ENCODE results near the gene NFYA.

NFYA gene

GRCh38 chr6:41125282-41125681, 52.5 kb downstream of the NFYA start:
- Histone ChIP-seq H2AFZ (ENCODE audit: low read depth, low read length) (no peak overlapping the region), H3K4me3 (ENCODE audit: low read depth in 1 of 2, low read length in 2 of 2) (no peak overlapping the region), H3K27ac (ENCODE audit: low read length) (no peak overlapping the region), H3K27me3 (ENCODE audit: insufficient read depth, low read length, poor library complexity) (no peaks in the 10 kb centered on the region), H3K36me3 (ENCODE audit: insufficient read depth, low read length) (no peaks in the 10 kb centered on the region), H3K4me2 (ENCODE audit: insufficient read depth, low read length) (no peak overlapping the region), H3K9ac (ENCODE audit: low read depth, low read length) (no peak overlapping the region), H4K20me1 (ENCODE audit: insufficient read depth, low read length) (no peaks in the 10 kb centered on the region), H3K79me2 (ENCODE audit: insufficient read depth, low read length) (no peaks in the 10 kb centered on the region), H3K9me3 (ENCODE audit: insufficient read depth, low read length, severe bottlenecking) (no peaks in the 10 kb centered on the region), H3K4me1 (ENCODE audit: insufficient read depth, low read length) (no peaks in the 10 kb centered on the region)
- ATAC-seq (ENCODE audit: insufficient read depth, low read depth) = no peak
- TF ChIP-seq EZH2 (IDR thresholded peaks at IDR 0.05; ENCODE audit: borderline replicate concordance, low read depth, low read length, severe bottlenecking) = no peak
- TF ChIP-seq, protein P1, sequence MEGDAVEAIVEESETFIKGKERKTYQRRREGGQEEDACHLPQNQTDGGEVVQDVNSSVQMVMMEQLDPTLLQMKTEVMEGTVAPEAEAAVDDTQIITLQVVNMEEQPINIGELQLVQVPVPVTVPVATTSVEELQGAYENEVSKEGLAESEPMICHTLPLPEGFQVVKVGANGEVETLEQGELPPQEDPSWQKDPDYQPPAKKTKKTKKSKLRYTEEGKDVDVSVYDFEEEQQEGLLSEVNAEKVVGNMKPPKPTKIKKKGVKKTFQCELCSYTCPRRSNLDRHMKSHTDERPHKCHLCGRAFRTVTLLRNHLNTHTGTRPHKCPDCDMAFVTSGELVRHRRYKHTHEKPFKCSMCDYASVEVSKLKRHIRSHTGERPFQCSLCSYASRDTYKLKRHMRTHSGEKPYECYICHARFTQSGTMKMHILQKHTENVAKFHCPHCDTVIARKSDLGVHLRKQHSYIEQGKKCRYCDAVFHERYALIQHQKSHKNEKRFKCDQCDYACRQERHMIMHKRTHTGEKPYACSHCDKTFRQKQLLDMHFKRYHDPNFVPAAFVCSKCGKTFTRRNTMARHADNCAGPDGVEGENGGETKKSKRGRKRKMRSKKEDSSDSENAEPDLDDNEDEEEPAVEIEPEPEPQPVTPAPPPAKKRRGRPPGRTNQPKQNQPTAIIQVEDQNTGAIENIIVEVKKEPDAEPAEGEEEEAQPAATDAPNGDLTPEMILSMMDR (IDR thresholded peaks at IDR 0.05; ENCODE audit: borderline replicate concordance, extremely low read depth, low read length, poor library complexity, severe bottlenecking) = no peak
- DNase-seq = no peak

GRCh38 chr6:41132254-41132653, 59.5 kb downstream of the NFYA start:
- Histone ChIP-seq H3K36me3 (ENCODE audit: insufficient read depth, low read length) (peaks cover 6% of the 10 kb centered on the region; the same call in 1 of the 2 replicates), H3K4me2 (ENCODE audit: insufficient read depth, low read length) (no peak overlapping the region), H3K9ac (ENCODE audit: low read depth, low read length) (no peak overlapping the region), H2AFZ (ENCODE audit: low read depth, low read length) (no peak overlapping the region), H3K4me3 (ENCODE audit: low read depth in 1 of 2, low read length in 2 of 2) (no peak overlapping the region), H3K9me3 (ENCODE audit: insufficient read depth, low read length, severe bottlenecking) (no peaks in the 10 kb centered on the region), H3K4me1 (ENCODE audit: insufficient read depth, low read length) (no peaks in the 10 kb centered on the region), H4K20me1 (ENCODE audit: insufficient read depth, low read length) (no peaks in the 10 kb centered on the region), H3K27me3 (ENCODE audit: insufficient read depth, low read length, poor library complexity) (no peaks in the 10 kb centered on the region), H3K79me2 (ENCODE audit: insufficient read depth, low read length) (no peaks in the 10 kb centered on the region), H3K27ac (ENCODE audit: low read length) (no peak overlapping the region)
- ATAC-seq (ENCODE audit: insufficient read depth, low read depth) (no peak), DNase-seq (no peak)
- no peak for TF ChIP-seq EZH2 (IDR thresholded peaks at IDR 0.05; ENCODE audit: borderline replicate concordance, low read depth, low read length, severe bottlenecking)
- TF ChIP-seq, protein P1 (IDR thresholded peaks at IDR 0.05; ENCODE audit: borderline replicate concordance, extremely low read depth, low read length, poor library complexity, severe bottlenecking) = no peak

- ATAC-seq (ENCODE audit: insufficient read depth, low read depth) (no peak), DNase-seq (no peak)
- TF ChIP-seq, protein P1 (IDR thresholded peaks at IDR 0.05; ENCODE audit: borderline replicate concordance, extremely low read depth, low read length, poor library complexity, severe bottlenecking) = no peak
- Histone ChIP-seq H3K4me2 (ENCODE audit: insufficient read depth, low read length) (no peak overlapping the region), H3K9ac (ENCODE audit: low read depth, low read length) (no peak overlapping the region), H3K4me1 (ENCODE audit: insufficient read depth, low read length) (no peaks in the 10 kb centered on the region), H3K9me3 (ENCODE audit: insufficient read depth, low read length, severe bottlenecking) (no peaks in the 10 kb centered on the region), H3K27ac (ENCODE audit: low read length) (no peak overlapping the region), H3K36me3 (ENCODE audit: insufficient read depth, low read length) (peaks cover 6% of the 10 kb centered on the region; the same call in 1 of the 2 replicates), H2AFZ (ENCODE audit: low read depth, low read length) (no peak overlapping the region), H4K20me1 (ENCODE audit: insufficient read depth, low read length) (no peaks in the 10 kb centered on the region), H3K79me2 (ENCODE audit: insufficient read depth, low read length) (no peaks in the 10 kb centered on the region), H3K27me3 (ENCODE audit: insufficient read depth, low read length, poor library complexity) (no peaks in the 10 kb centered on the region), H3K4me3 (ENCODE audit: low read depth in 1 of 2, low read length in 2 of 2) (no peak overlapping the region)
Observed at GRCh38 chr6:41135062-41135832, 62.5 kb downstream of the NFYA start.
